Stimulated activated CD8-positive, alpha-beta memory T cell treated with anti-CD3 and anti-CD28 coated beads, Interleukin-7, amount 100 ng/mL, for 4 hours (primary cell): ENCODE measurements around the gene FGG.
A peak's percentile ranks its signal among the peaks of the same experiment; 100 is the strongest.

Experiments used
- DNase-seq, 2 donors: peaks; one replicate each; pipeline ENCODE4 v3.0.0-alpha.2; 2020; ENCODE audit warnings: low read depth in 2 of 2

The FGG gene

DNA sequence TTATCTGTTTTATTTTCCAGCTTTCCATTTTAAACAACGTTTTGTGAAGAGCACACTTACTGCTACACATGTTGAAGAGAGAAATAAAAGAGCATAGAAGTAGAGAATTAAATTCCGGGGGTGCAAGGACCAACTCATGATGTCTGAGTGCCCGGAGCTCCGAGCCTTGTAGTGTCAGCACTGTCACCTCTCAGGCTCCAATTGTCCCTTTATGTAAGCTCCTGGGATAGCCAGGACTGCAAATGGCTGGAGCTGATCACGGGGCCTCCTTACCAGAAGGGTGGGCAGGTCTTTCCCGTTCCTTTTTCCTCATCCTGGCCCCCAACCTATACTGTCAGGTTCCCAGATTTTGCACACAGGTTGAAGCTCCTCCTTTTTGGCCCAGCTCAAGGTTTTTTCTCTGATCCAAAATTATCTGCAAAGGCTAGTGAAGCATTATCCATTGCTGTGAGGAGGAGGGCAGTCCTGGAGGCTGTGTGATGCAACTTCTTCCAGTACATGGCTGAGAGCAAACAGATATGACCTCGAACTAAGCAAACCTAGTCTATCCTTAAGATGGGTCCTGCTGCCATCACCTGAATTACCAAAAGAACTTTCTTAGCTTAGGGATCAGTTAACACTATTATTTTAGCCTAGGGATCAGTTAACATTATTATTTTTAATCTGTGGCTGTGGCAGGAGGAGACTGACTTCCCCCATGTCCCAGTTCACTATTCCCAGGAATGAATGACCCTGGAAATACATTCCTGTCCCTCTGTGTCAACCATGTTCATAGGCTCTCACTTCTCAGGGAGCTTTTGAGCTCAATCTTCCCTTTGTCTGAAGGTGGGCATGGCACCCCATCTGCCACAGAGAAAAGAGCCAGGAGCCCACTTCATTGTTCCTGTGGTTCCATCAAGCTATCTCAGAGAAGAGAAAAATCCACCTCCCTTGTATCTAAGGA lies at the start of gene FGG:
FGG (minus strand) TSS at position 185 of the 943 bp plus-strand sequence; CDS start at position 138, 47 bp downstream.
- no peak for DNase-seq

GRCh38 chr4:154660052-154660451 lies 47.6 kb upstream of the FGG start:
- DNase-seq = no peak

DNA sequence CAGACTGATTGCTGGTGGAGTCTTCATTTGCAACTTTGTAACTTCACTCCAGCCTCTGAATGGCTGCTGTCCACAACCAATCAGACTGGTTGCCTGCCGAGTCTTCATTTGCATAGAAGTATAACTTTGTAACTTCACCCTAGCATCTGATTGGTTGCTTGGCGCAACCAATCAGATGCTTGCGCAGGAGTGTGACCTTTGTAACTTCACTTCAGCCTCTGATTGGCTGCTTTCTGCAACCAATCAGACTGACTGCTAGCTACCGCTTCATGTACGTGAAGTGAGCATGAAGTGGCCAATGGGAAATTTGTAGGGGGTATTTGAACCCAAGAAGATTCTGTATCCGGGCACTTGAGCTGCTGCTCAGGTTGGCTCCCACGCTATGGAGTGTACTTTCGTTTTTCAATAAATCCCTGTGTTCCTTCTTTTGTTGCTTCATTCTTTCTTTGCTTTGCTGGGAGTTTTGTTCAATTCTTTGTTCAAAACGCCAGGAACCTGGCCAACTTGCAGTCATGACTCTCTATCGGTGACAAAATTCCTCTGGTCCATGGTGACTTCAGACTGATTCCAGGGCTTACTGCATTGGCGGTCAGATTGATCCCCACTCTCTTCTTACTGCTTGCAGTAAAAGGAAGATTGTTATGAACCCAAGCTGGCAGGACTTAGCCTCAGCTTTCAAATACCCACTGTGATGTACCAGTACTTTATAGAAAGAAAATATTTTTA lies 46.4 kb upstream of the FGG start:
- DNase-seq = no peak

- DNase-seq = no peak
These were observed 31.0 kb upstream of the FGG start for GRCh38 chr4:154643493-154643892.

DNA sequence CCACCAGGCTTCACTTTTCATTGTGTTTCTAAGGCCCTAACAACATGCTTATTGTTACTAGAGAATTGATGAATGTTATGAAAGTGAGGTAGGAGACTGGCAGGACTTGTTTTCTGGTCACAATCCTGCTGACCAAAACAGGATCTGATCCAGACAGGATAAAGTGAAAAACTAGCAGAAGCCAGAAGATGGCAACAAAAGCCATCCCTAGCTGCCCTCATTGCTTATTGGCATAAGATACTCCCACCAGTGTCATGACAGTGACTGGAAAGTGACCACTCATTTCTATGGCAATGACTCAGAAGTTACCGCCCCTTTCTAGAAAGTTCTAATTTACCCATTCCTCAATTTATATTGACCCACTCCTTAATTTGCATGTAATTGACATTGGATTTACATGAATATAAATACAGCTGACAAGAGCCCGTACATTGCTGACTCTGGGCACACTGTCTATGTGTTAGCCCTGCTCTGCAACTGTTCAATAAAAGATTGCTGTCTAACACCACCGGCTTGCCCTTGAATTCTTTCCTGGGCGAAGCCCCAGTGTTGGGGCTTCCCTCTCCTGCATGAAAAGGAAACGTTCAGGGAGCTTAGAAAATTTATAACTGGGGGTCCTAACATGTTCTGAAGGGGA lies 30.0 kb upstream of the FGG start:
- no peak for DNase-seq

DNA sequence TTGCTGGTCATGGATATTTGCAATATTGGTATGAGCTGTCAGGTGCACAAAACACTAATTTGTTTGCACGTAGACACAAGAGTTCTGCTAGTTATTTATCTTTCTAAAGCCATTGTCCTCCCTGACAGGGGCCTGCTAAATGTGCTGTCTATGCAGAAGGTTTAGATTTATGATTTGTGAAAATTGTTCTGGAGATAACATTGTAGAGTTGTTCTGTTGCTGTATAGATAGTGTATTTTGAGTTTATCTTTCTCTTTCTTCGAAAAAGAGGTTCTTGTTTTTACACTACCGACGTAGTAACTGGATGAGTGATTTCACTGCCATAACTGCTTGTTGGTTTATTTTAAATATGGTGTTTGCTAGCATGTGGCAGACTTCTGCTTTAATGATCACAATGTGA lies 28.5 kb upstream of the FGG start:
- DNase-seq = no peak

DNA sequence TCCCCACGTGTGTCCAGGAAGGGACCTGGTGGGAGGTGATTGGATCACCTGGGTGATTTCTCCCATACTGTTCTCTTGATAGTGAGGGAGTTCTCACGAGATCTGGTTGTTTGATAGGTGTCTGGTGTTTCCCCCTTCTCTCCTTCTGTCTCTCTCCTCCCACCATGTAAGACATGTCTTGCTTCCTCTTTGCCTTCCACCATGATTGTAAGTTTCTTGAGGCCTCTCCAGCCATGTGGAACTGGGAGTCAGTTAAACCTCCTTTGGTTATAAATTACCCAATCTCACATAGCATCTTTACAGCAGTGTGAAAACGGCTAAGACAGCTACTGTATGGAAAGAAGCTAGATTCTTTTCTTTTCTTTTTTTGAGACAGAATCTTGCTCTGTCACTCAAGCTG lies 21.6 kb upstream of the FGG start:
- no peak for DNase-seq

- DNase-seq = no peak
These were observed 19.4 kb upstream of the FGG start for GRCh38 chr4:154631828-154632227.

DNA sequence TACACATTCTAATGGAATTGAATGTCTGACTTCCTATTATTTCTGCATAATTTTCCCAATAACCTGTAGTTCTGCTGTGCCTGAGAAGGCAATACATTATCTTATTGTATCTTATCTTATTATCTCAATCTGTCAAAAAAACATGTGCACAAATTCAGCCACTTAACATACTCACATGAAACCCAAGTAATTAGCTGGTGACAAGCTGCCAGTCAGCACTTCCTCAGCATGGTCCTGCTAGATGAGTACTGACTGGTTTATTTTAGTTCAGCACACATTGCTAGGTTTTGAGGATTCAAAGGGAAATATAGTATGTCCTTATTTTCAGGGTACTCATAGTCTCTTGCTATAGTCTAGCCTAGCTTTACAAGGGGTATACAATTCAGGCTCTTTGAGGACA lies 17.9 kb upstream of the FGG start:
- DNase-seq = no peak

DNA sequence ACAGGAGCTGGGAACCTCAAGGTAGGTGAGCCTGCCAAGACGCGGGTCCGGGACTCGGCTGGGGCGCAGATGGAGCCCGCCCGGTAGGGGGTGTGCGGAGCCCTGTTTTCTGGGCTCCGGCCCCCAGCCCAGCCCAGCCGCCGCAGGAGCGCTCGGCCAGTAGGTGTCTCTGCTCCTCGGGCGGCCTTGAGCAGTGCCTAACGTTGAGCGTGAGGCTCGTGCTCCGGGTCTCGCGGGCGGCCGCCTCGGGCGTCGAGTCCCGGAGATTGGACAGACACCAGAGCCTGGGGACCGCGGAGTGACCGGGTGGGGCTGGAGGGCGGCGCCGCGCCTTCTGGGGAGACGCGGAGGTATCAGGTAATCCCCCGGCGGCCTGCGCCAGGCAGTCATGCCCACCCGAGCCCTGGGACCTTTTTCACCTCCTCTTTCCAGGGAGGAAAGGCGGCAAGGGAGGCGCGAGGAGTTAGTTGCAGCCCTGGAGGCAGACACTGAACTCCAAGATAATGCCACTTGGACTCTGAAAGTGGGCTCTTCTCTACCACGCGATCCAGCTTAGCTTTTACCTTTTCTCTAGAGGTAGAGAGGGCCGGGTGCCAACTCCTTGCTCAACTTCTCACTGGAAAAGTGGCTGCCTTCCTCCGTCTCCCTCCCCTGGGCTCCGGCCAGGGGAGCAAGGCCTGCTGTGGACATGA lies 14.5 kb upstream of the FGG start:
- DNase-seq = peak in 1 of 2 donors; percentile 13

DNA sequence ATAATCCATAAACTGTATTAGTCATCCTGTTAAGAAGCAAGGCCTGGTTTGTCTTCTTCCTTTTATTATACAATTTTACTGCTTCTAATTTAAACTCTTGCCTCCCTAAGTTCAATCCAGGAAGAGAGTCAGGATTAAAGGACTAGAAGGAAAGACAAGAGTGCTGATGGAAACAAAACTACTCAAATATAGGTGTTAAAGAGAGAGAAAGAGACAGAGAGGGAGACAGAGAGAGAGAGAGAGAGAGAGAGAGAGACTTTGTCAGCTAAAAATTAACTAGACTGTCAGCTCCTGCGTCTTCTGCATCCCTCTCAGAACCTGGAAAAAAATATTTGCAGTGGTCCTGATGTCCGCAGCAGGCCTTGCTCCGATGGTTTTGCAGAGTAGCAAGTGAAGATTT lies 13.5 kb upstream of the FGG start:
- no peak for DNase-seq

DNA sequence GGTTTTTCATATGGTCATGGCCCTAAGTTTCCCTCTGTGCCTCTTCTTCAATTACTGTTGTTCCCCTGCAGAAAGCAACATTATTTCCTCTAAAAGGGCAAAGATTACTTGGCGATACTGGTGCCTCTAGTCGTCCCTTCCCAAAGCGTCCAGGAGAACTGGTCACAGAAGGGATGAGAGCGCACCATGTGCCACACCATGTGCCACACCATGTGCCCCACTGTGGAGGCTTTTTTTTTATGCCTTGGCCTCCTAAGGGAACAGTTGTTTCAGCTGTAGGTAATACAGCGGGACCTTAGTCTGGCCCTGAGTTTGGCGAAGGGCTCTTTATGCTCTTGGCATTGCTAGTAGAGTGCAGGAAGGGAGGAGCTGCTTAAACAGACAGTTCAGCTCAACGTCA lies 11.5 kb upstream of the FGG start:
- no peak for DNase-seq

- no peak for DNase-seq
These were observed 11.0 kb upstream of the FGG start for GRCh38 chr4:154623436-154623835.

DNA sequence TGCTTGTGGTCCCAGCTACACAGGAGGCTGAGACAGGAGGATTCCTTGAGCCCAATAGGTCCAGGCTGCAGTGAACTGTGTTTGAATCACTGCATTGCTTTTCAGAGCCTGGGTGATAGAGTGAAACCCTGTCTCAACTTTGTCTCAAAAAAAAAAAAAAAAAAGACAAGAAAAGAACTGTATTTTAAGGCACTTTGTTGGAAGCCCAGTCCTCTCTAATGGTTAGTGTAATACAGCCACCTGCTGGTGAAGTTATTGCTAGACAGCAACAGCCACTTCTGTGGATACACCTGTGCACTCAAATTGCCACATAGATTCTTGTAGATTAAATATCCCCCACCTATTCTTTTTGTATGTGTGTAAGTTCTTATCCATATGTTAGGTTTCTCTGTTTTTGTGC lies 10.1 kb upstream of the FGG start:
- DNase-seq = no peak

DNA sequence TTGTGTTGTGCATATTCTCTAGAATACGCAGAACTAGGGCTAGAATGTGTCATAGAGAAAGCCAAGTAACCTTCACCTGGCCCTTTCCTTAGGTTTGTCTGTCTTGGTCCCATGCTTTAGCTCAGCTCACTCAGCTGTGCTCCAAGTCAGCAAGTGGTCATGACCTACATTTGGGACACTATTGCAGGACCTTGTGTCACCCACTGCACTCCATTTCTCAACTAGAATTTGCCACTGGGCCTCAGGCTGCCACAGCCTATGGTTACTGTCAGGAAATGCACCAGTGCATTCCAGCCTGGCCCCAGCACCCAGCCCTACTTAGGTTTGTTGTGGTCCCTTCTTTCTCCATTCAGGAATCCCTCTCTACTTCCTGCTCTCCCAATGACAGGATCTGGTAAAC lies 7.7 kb upstream of the FGG start:
- no peak for DNase-seq

GRCh38 chr4:154618708-154619315 lies 6.4 kb upstream of the FGG start:
- peak in 1 of 2 donors; percentile 5 for DNase-seq

- no peak for DNase-seq
These were observed 5.4 kb upstream of the FGG start for GRCh38 chr4:154617820-154618317.

DNA sequence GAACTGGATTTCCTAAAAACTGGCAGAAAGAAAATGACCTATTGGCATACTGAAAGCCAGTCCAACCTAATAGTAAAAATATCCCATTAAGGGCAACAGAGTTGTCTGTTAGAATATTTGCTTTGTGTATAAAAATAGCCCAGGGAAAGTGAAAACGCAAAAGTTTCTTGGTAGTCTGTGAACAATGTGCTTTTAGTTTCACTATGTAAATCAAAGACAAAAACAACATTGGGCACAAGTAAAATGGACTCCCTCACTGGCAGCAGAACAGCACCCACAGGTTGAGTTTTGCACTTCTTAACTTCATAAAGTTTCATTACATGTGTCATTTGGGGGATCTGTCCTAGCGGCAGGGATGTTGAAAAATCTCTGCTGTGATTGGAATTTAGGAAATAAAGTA lies 4.3 kb upstream of the FGG start:
- DNase-seq = no peak

DNA sequence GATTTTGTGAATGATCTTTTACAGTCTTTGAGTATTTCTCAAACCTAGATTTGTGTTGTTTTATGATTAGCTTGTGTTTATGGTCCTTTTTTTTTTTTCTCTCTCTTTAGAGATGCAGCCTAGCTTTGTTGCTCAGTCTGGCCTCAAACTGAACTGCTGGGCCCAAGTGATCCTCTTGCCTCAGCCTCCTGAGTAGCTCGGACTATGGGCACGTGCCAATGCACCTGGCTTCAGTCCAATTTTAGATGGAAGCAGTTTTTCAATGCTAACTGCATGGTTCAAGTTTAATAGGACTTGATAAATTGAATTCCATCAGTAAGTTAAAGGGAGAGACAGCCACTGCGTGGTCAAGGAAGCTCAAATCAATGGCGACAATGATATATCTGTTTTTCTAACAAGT lies 3.8 kb upstream of the FGG start:
- no peak for DNase-seq

GRCh38 chr4:154615211-154615610 lies 2.8 kb upstream of the FGG start:
- DNase-seq = no peak

DNA sequence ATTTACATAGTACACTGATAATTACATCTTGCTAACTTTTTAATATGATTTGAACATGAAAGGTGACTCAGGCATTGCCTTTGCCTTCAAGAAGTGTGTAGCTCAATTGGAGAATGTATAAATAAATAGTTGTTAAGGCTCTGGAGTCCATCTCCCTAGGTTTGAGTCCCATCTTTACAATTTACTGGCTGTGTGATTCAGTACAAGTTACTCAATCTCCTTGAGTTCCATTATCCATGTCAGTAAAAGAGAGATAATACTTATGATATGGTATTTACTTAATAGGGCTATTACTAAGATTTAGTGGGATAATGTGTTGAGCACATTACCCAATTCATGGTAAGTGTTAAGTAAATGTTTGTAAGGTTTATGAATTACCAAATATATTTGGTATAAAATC lies 1.9 kb upstream of the FGG start:
- no peak for DNase-seq
